H9 (cell line): ENCODE data around the gene FBXO5. TPM values are rescaled to one million over a fixed set of nuclear protein-coding genes. Genes with fewer than 3 reads are reported as not detected.

ENCODE experiments used
- DNase-seq: peaks from one replicate; pipeline ENCODE4 v3.0.0-alpha.2; 2017
- H2AFZ ChIP-seq: one replicate; pipeline ENCODE4 v1.6.1; 2013; ENCODE audit warnings: mild to moderate bottlenecking, low read length, control low read depth, moderate library complexity
- H2AK5ac ChIP-seq: 2 replicates; pipeline ENCODE4 v1.6.1; 2013; ENCODE audit warnings: low read length, control low read depth, mixed read lengths; ENCODE audit not compliant: insufficient read length
- H2BK120ac ChIP-seq: one replicate; pipeline ENCODE4 v1.6.1; 2013; ENCODE audit warnings: low read depth, mild to moderate bottlenecking, low read length, control low read depth, inconsistent platforms; ENCODE audit not compliant: poor library complexity, severe bottlenecking
- H2BK12ac ChIP-seq: 2 replicates; pipeline ENCODE4 v1.6.1; 2013; ENCODE audit warnings: low read length, control low read depth, mixed read lengths, low read depth; ENCODE audit not compliant: insufficient read length
- H2BK15ac ChIP-seq: 2 replicates; pipeline ENCODE4 v1.6.1; 2013; ENCODE audit warnings: low read depth, low read length, control low read depth
- H2BK20ac ChIP-seq: one replicate; pipeline ENCODE4 v1.6.1; 2013; ENCODE audit warnings: low read depth, mild to moderate bottlenecking, low read length, control low read depth, inconsistent platforms; ENCODE audit not compliant: poor library complexity, severe bottlenecking
- H2BK5ac ChIP-seq: 2 replicates; pipeline ENCODE4 v1.6.1; 2013; ENCODE audit warnings: low read length, control low read depth, mixed read lengths; ENCODE audit not compliant: insufficient read length
- H3K14ac ChIP-seq: 2 replicates; pipeline ENCODE4 v1.6.1; 2013; ENCODE audit warnings: low read length, control low read depth; ENCODE audit not compliant: insufficient read depth
- H3K18ac ChIP-seq: 2 replicates; pipeline ENCODE4 v1.6.1; 2013; ENCODE audit warnings: low read depth, mild to moderate bottlenecking, mixed read lengths, low read length, control low read depth; ENCODE audit not compliant: insufficient read length
- H3K23ac ChIP-seq: 2 replicates; pipeline ENCODE4 v1.6.1; 2013; ENCODE audit warnings: low read length, control low read depth, mixed read lengths, low read depth; ENCODE audit not compliant: insufficient read length
- H3K23me2 ChIP-seq: 2 replicates; pipeline ENCODE4 v1.6.1; 2013; ENCODE audit warnings: low read depth, mild to moderate bottlenecking, mixed read lengths, low read length, control low read depth; ENCODE audit not compliant: insufficient read length, poor library complexity, severe bottlenecking
- H3K27ac ChIP-seq: 2 replicates; pipeline ENCODE4 v1.5.1; 2013; ENCODE audit warnings: low read length, control low read depth, mixed read lengths, low read depth; ENCODE audit not compliant: insufficient read length
- H3K27me3 ChIP-seq: 2 replicates; pipeline ENCODE4 v1.6.1; 2013; ENCODE audit warnings: low read length, control low read depth, inconsistent platforms; ENCODE audit not compliant: insufficient read depth
- H3K4ac ChIP-seq: 2 replicates; pipeline ENCODE4 v1.6.1; 2013; ENCODE audit warnings: low read depth, mild to moderate bottlenecking, control low read depth, inconsistent platforms, low read length, moderate library complexity
- H3K4me1 ChIP-seq: 2 replicates; pipeline ENCODE4 v1.6.1; 2013; ENCODE audit warnings: low read length, control low read depth, inconsistent platforms; ENCODE audit not compliant: insufficient read depth
- H3K4me2 ChIP-seq: 2 replicates; pipeline ENCODE4 v1.6.1; 2013; ENCODE audit warnings: low read length, control low read depth, mixed read lengths; ENCODE audit not compliant: insufficient read length, insufficient read depth
- H3K56ac ChIP-seq: 2 replicates; pipeline ENCODE4 v1.6.1; 2013; ENCODE audit warnings: low read depth, mild to moderate bottlenecking, mixed read lengths, low read length, control low read depth; ENCODE audit not compliant: insufficient read length
- H3K79me1 ChIP-seq: 2 replicates; pipeline ENCODE4 v1.6.1; 2013; ENCODE audit warnings: low read depth, mild to moderate bottlenecking, moderate library complexity, low read length, control low read depth, inconsistent platforms; ENCODE audit not compliant: insufficient read depth, poor library complexity, severe bottlenecking
- H3K79me2 ChIP-seq: 2 replicates; pipeline ENCODE4 v1.6.1; 2013; ENCODE audit warnings: low read length, control low read depth, inconsistent platforms; ENCODE audit not compliant: insufficient read depth
- H3K9ac ChIP-seq: 2 replicates; pipeline ENCODE4 v1.6.1; 2013; ENCODE audit warnings: low read length, control low read depth, mixed read lengths; ENCODE audit not compliant: insufficient read length; ENCODE audit errors: extremely low read depth
- H3K9me3 ChIP-seq: one replicate; pipeline ENCODE4 v1.6.1; 2013; ENCODE audit warnings: low read depth, low read length, inconsistent platforms; ENCODE audit not compliant: control insufficient read depth
- H3T11ph ChIP-seq: one replicate; pipeline ENCODE4 v1.6.1; 2013; ENCODE audit warnings: mild to moderate bottlenecking, low read length, control low read depth, inconsistent platforms
- H4K20me1 ChIP-seq: one replicate; pipeline ENCODE4 v1.6.1; 2013; ENCODE audit not compliant: control insufficient read depth, insufficient read length, insufficient read depth
- H4K5ac ChIP-seq: 2 replicates; pipeline ENCODE4 v1.6.1; 2013; ENCODE audit warnings: low read depth, mild to moderate bottlenecking, mixed read lengths, low read length, control low read depth; ENCODE audit not compliant: insufficient read length
- H4K8ac ChIP-seq: replicated peaks from 2 replicates; pipeline ENCODE4 v1.6.1; 2013; ENCODE audit warnings: low read length, control low read depth, mixed read lengths, low read depth; ENCODE audit not compliant: insufficient read length
- H4K91ac ChIP-seq: 2 replicates; pipeline ENCODE4 v1.6.1; 2013; ENCODE audit warnings: low read depth, mild to moderate bottlenecking, moderate library complexity, mixed read lengths, low read length, control low read depth; ENCODE audit not compliant: insufficient read length
- H3K27ac Mint-ChIP-seq, 3 experiments: 2 replicates in 2 of 3; 3 replicates in 1 of 3; pipeline ENCODE4 v1.8.0; 2020 to 2021; ENCODE audit warnings: mixed read lengths in 3 of 3, mild to moderate bottlenecking in 1 of 3, moderate library complexity in 1 of 3
- H3K27me3 Mint-ChIP-seq: 2 replicates; pipeline ENCODE4 v1.8.0; 2021; ENCODE audit warnings: low read depth, mild to moderate bottlenecking, moderate library complexity, mixed read lengths
- H3K36me3 Mint-ChIP-seq, 3 experiments: 2 replicates in 2 of 3; 3 replicates in 1 of 3; pipeline ENCODE4 v1.8.0; 2020 to 2021; ENCODE audit warnings: low read depth in 3 of 3, mixed read lengths in 3 of 3; ENCODE audit not compliant: insufficient read depth in 1 of 3
- H3K4me1 Mint-ChIP-seq, 2 experiments: 2 replicates each; pipeline ENCODE4 v1.8.0; 2020; ENCODE audit warnings: mixed read lengths in 2 of 2
- H3K4me3 Mint-ChIP-seq, 2 experiments: 2 replicates in 1 of 2; 3 replicates in 1 of 2; pipeline ENCODE4 v1.8.0; 2020 to 2021; ENCODE audit warnings: mild to moderate bottlenecking in 2 of 2, mixed read lengths in 2 of 2, moderate library complexity in 1 of 2
- H3K9me3 Mint-ChIP-seq, 2 experiments: 2 replicates in 1 of 2; 3 replicates in 1 of 2; pipeline ENCODE4 v1.8.0; 2020; ENCODE audit warnings: mild to moderate bottlenecking in 2 of 2, mixed read lengths in 2 of 2, moderate library complexity in 1 of 2
- WGBS: extraction: QIAGEN DNeasy Blood & Tissue Kit; methylation state at CpG from one replicate; pipeline ENCODE4 v1.1.7; 2013; ENCODE audit warnings: missing lambda C conversion rate, low lambda C conversion rate, mixed read lengths; ENCODE audit not compliant: insufficient read length; ENCODE audit errors: extremely low coverage; 5-methylcytosine and 5-hydroxymethylcytosine counted together
- total RNA-seq: library from RNA; stranded (reverse); gene quantifications from 2 replicates; pipeline ENCODE4 v1.2.1, GENCODE V29; 2021
- TF ChIP-seq, protein P1 (sequence below): fragments of 200-600 bp; sonication (generic); conservative IDR thresholded peaks from 3 replicates; pipeline ENCODE4 v1.8.0; 2021; ENCODE audit warnings: antibody characterized with exemption, mild to moderate bottlenecking

FBXO5 gene
- total RNA-seq, 1 experiment from 2014 or later, result 47.6 TPM

GRCh38 chr6:152952866-152953509, 29.9 kb downstream of the FBXO5 start:
- H3K27me3 ChIP-seq, result no peaks in the 10 kb centered on the region
- no peak overlapping the region for H4K5ac ChIP-seq
- H3K14ac ChIP-seq, result no peak overlapping the region
- no peak overlapping the region for H3K9ac ChIP-seq
- H2AK5ac ChIP-seq, result no peak overlapping the region
- Mint-ChIP-seq H3K27ac (no peak overlapping the region), H3K4me3 (no peak overlapping the region), H3K4me1 (peaks cover 13 to 18% of the 10 kb centered on the region in 2 experiments), H3K36me3 (no peaks in the 10 kb centered on the region), H3K27me3 (no peaks in the 10 kb centered on the region), H3K9me3 (no peaks in the 10 kb centered on the region; a peak in 1 of 5 replicates)
- H2BK120ac ChIP-seq, result no peak overlapping the region
- peaks cover 4% of the 10 kb centered on the region; the same call in 1 of the 2 replicates for H3K4me1 ChIP-seq
- H3K18ac ChIP-seq, result no peak overlapping the region
- H4K20me1 ChIP-seq, result no peaks in the 10 kb centered on the region
- 100% methylated on average over 1 of the region's 7 CpGs for WGBS
- no peaks in the 10 kb centered on the region for H3K79me2 ChIP-seq
- no peak overlapping the region for H2BK15ac ChIP-seq
- H2BK20ac ChIP-seq, result no peak overlapping the region
- H2BK5ac ChIP-seq, result no peak overlapping the region
- H3K9me3 ChIP-seq, result no peaks in the 10 kb centered on the region
- no peak overlapping the region for H3T11ph ChIP-seq
- H3K79me1 ChIP-seq, result no peaks in the 10 kb centered on the region
- no peak overlapping the region for H3K4me2 ChIP-seq
- no peak overlapping the region for H3K27ac ChIP-seq
- no peak overlapping the region for H2AFZ ChIP-seq
- DNase-seq, result no peak
- H3K23ac ChIP-seq, result no peak overlapping the region
- H4K91ac ChIP-seq, result no peak overlapping the region
- TF ChIP-seq, protein P1, sequence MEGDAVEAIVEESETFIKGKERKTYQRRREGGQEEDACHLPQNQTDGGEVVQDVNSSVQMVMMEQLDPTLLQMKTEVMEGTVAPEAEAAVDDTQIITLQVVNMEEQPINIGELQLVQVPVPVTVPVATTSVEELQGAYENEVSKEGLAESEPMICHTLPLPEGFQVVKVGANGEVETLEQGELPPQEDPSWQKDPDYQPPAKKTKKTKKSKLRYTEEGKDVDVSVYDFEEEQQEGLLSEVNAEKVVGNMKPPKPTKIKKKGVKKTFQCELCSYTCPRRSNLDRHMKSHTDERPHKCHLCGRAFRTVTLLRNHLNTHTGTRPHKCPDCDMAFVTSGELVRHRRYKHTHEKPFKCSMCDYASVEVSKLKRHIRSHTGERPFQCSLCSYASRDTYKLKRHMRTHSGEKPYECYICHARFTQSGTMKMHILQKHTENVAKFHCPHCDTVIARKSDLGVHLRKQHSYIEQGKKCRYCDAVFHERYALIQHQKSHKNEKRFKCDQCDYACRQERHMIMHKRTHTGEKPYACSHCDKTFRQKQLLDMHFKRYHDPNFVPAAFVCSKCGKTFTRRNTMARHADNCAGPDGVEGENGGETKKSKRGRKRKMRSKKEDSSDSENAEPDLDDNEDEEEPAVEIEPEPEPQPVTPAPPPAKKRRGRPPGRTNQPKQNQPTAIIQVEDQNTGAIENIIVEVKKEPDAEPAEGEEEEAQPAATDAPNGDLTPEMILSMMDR, result peak; percentile 76
- H4K8ac ChIP-seq, result no peak overlapping the region
- H3K4ac ChIP-seq, result no peak overlapping the region
- H2BK12ac ChIP-seq, result no peak overlapping the region
- no peak overlapping the region for H3K56ac ChIP-seq
- H3K23me2 ChIP-seq, result no peaks in the 10 kb centered on the region
